DOHH2 (cell line): Measurements from ENCODE around the gene NPFFR1.
A peak's percentile ranks its signal among the peaks of the same experiment; 100 is the strongest.

ENCODE experiments used
- H3F3A ChIP-seq: fragments of 200-600 bp; sonication (generic), shearing (Covaris generic); 2 replicates; pipeline ENCODE4 v1.6.0; 2016; ENCODE audit warnings: antibody characterized with exemption, mild to moderate bottlenecking; ENCODE audit not compliant: control insufficient read depth, insufficient read depth
- H3K27ac ChIP-seq: fragments of 200-600 bp; sonication (generic); 2 replicates; pipeline ENCODE4 v1.5.1; 2014; ENCODE audit warnings: low read depth, mild to moderate bottlenecking, low read length, moderate library complexity
- H3K27me3 ChIP-seq: fragments of 200-600 bp; sonication (generic); 2 replicates; pipeline ENCODE4 v1.6.1; 2014; ENCODE audit warnings: mild to moderate bottlenecking, low read length, mixed read lengths; ENCODE audit not compliant: control insufficient read depth
- H3K36me3 ChIP-seq: fragments of 200-600 bp; sonication (generic); 2 replicates; pipeline ENCODE4 v1.6.1; 2014; ENCODE audit warnings: mild to moderate bottlenecking, low read length, moderate library complexity, mixed read lengths; ENCODE audit not compliant: control insufficient read depth
- H3K4me1 ChIP-seq: fragments of 200-600 bp; sonication (generic); 2 replicates; pipeline ENCODE4 v1.6.1; 2014; ENCODE audit warnings: mild to moderate bottlenecking, low read length, mixed read lengths; ENCODE audit not compliant: control insufficient read depth
- H3K4me2 ChIP-seq: fragments of 200-600 bp; sonication (generic); 2 replicates; pipeline ENCODE4 v1.6.0; 2014; ENCODE audit warnings: mild to moderate bottlenecking, low read length, moderate library complexity
- H3K4me3 ChIP-seq: fragments of 200-600 bp; sonication (generic); 2 replicates; pipeline ENCODE4 v1.5.1; 2014; ENCODE audit warnings: mild to moderate bottlenecking, low read length, mixed read lengths
- H3K79me2 ChIP-seq: fragments of 200-600 bp; sonication (generic); 2 replicates; pipeline ENCODE4 v1.6.1; 2014; ENCODE audit warnings: mild to moderate bottlenecking, low read length, mixed read lengths; ENCODE audit not compliant: control insufficient read depth
- H3K9me2 ChIP-seq: fragments of 200-600 bp; sonication (generic); replicated peaks from 2 replicates; pipeline ENCODE4 v1.6.1; 2014; ENCODE audit warnings: mild to moderate bottlenecking, low read length, mixed read lengths; ENCODE audit not compliant: control insufficient read depth
- H3K9me3 ChIP-seq: fragments of 200-600 bp; sonication (generic); 2 replicates; pipeline ENCODE4 v1.6.1; 2014; ENCODE audit warnings: antibody characterized with exemption, low read length, mixed read lengths; ENCODE audit not compliant: control insufficient read depth, insufficient read depth
- H4K20me1 ChIP-seq: fragments of 200-600 bp; sonication (generic); 2 replicates; pipeline ENCODE4 v1.6.0; 2014; ENCODE audit warnings: low read depth, mild to moderate bottlenecking, antibody characterized with exemption, low read length, moderate library complexity; ENCODE audit not compliant: control insufficient read depth, insufficient read depth
- CTCF ChIP-seq: fragments of 200-600 bp; sonication (generic); IDR thresholded peaks from one replicate; pipeline ENCODE4 v1.5.1; 2014; ENCODE audit warnings: antibody characterized with exemption, mild to moderate bottlenecking, low read depth, low read length; ENCODE audit not compliant: poor library complexity, severe bottlenecking
- EZH2phosphoT487 ChIP-seq: fragments of 200-600 bp; sonication (generic); IDR thresholded peaks from 2 replicates; pipeline ENCODE4 v1.6.1; 2017; ENCODE audit warnings: borderline replicate concordance, mild to moderate bottlenecking, antibody characterized with exemption, low read length, moderate library complexity, mixed read lengths

The NPFFR1 gene

GRCh38 chr10:70266701-70267100 lies 17.1 kb downstream of the NPFFR1 start:
- H3K36me3 ChIP-seq: no peaks in the 10 kb centered on the region
- peaks cover 4% of the 10 kb centered on the region for H3K4me1 ChIP-seq
- peaks cover 9% of the 10 kb centered on the region for H3K27me3 ChIP-seq
- H3K4me2 ChIP-seq: no peak overlapping the region
- no peaks in the 10 kb centered on the region for H4K20me1 ChIP-seq
- TF ChIP-seq CTCF (no peak), EZH2phosphoT487 (no peak)
- no peaks in the 10 kb centered on the region; the same call in 1 of the 2 replicates for H3K9me3 ChIP-seq
- H3K4me3 ChIP-seq: no peak overlapping the region
- no peaks in the 10 kb centered on the region for H3K79me2 ChIP-seq
- no peaks in the 10 kb centered on the region for H3F3A ChIP-seq
- H3K9me2 ChIP-seq: no peaks in the 10 kb centered on the region
- no peak overlapping the region for H3K27ac ChIP-seq

- no peak overlapping the region for H3K4me2 ChIP-seq
- H3K36me3 ChIP-seq: no peaks in the 10 kb centered on the region
- peaks cover 3% of the 10 kb centered on the region for H3K4me1 ChIP-seq
- no peaks in the 10 kb centered on the region for H3F3A ChIP-seq
- H3K9me2 ChIP-seq: no peaks in the 10 kb centered on the region
- H3K27me3 ChIP-seq: peaks cover 12% of the 10 kb centered on the region
- TF ChIP-seq EZH2phosphoT487 (no peak), CTCF (no peak)
- H3K4me3 ChIP-seq: no peak overlapping the region
- H4K20me1 ChIP-seq: no peaks in the 10 kb centered on the region
- no peak overlapping the region for H3K27ac ChIP-seq
- H3K79me2 ChIP-seq: no peaks in the 10 kb centered on the region
- H3K9me3 ChIP-seq: peaks cover 6% of the 10 kb centered on the region
These were observed 17.7 kb downstream of the NPFFR1 start for GRCh38 chr10:70266056-70266455.

GRCh38 chr10:70265032-70265689 lies 18.6 kb downstream of the NPFFR1 start:
- Histone ChIP-seq H3F3A (no peaks in the 10 kb centered on the region), H4K20me1 (no peaks in the 10 kb centered on the region), H3K9me3 (peaks cover 10% of the 10 kb centered on the region), H3K4me2 (no peak overlapping the region), H3K79me2 (no peaks in the 10 kb centered on the region), H3K36me3 (no peaks in the 10 kb centered on the region), H3K4me3 (no peak overlapping the region), H3K27ac (no peak overlapping the region), H3K4me1 (no peaks in the 10 kb centered on the region), H3K9me2 (no peaks in the 10 kb centered on the region), H3K27me3 (peaks cover 12% of the 10 kb centered on the region)
- TF ChIP-seq EZH2phosphoT487 (no peak), CTCF (peak; percentile 69)
